ENCODE data around the gene STX19.
"Not testable (repeated sequence)": the region's sequence is repeated elsewhere in the genome, so short reads cannot be mapped to it uniquely, and the experiment has no call there.

STX19 gene

GRCh38 chr3:93969997-93970396, 58.4 kb downstream of the STX19 start:
- DNase-seq = no peak

- DNase-seq = no peak
These were observed 59.0 kb downstream of the STX19 start for GRCh38 chr3:93969443-93969842.

GRCh38 chr3:93965106-93965505, 63.3 kb downstream of the STX19 start:
- DNase-seq = not testable (repeated sequence)

All from eye (tissue), 1 donor.